Peyer's patch (tissue), 4 donors: Measurements from ENCODE around the gene DNAJC30. TPM values are rescaled to one million over a fixed set of nuclear protein-coding genes. Genes with fewer than 3 reads are reported as not detected.
"Not testable (repeated sequence)": the region's sequence is repeated elsewhere in the genome, so short reads cannot be mapped to it uniquely, and the experiment has no call there.

Source experiments
- DNase-seq, 3 donors: peaks; one replicate each; pipeline ENCODE4 v3.0.0-alpha.2; 2017 to 2019
- H3K27ac ChIP-seq, 4 donors: fragments of 200-600 bp; sonication (generic); one replicate each; pipeline ENCODE4 v1.5.1; 2016 to 2019
- H3K27me3 ChIP-seq, 2 donors: fragments of 200-600 bp; sonication (generic); one replicate each; pipeline ENCODE4 v1.5.1; 2019
- H3K36me3 ChIP-seq, 3 donors: fragments of 200-600 bp; sonication (generic); one replicate each; pipeline ENCODE4 v1.5.1; 2016 to 2019
- H3K4me1 ChIP-seq, 4 donors: fragments of 200-600 bp; sonication (generic); one replicate each; pipeline ENCODE4 v1.5.1; 2016 to 2019
- H3K4me3 ChIP-seq, 4 donors: fragments of 200-600 bp; sonication (generic); 1 replicate in 3 of 4; 2 replicates in 1 of 4; pipeline ENCODE4 v1.5.1; 2016 to 2019; ENCODE audit warnings: mild to moderate bottlenecking in 1 of 4
- H3K9me3 ChIP-seq, 4 donors: fragments of 200-600 bp; sonication (generic); one replicate each; pipeline ENCODE4 v1.5.1; 2016 to 2019; ENCODE audit warnings: mild to moderate bottlenecking in 1 of 4
- POLR2A ChIP-seq, 2 donors: fragments of 450-650 bp; IDR thresholded peaks; one replicate each; pipeline ENCODE4 v1.5.1; 2017; ENCODE audit warnings: antibody characterized with exemption in 2 of 2, mild to moderate bottlenecking in 2 of 2, moderate library complexity in 2 of 2
- total RNA-seq, 4 donors: library from RNA; depleted of rRNA; stranded (reverse); fragments of >200 nt; gene quantifications; one replicate each; pipeline ENCODE4 v1.1.0, GENCODE V29; 2016
- TF ChIP-seq, protein P1 (sequence below), 6 experiments: fragments of 450-650 bp in 4 of 6; fragments of 200-600 bp in 2 of 6; sonication (generic) in 1 of 6; IDR thresholded peaks; one replicate each; pipeline ENCODE4 v1.5.1; 2017 to 2019; ENCODE audit warnings: antibody characterized with exemption in 6 of 6, mild to moderate bottlenecking in 3 of 6, moderate library complexity in 1 of 6

Gene DNAJC30
- total RNA-seq, 4 donors from 2014 or later, result 1.7 to 8.1 (median 5.6) TPM

DNA sequence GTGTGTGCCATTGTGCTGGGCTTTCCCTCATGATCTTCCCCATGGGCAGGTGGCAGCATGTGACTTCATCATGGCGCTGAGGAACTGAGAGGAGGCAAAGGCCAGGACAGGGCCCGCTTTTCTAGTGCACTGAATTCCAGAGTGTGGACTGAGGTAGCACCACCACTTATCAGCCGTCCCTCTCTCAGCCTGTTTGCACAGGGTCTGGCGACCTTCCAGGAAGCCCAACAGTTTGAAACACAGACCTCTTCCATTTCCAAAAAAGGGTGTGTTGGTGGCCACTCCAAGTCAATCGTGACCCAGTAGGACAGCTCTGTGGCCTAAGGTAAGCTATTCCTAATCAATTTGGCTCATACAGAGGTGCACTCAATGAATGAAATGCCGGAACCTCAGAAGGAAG lies 4.4 kb downstream of the DNAJC30 start:
- DNase-seq, result no peak
- TF ChIP-seq, protein P1, sequence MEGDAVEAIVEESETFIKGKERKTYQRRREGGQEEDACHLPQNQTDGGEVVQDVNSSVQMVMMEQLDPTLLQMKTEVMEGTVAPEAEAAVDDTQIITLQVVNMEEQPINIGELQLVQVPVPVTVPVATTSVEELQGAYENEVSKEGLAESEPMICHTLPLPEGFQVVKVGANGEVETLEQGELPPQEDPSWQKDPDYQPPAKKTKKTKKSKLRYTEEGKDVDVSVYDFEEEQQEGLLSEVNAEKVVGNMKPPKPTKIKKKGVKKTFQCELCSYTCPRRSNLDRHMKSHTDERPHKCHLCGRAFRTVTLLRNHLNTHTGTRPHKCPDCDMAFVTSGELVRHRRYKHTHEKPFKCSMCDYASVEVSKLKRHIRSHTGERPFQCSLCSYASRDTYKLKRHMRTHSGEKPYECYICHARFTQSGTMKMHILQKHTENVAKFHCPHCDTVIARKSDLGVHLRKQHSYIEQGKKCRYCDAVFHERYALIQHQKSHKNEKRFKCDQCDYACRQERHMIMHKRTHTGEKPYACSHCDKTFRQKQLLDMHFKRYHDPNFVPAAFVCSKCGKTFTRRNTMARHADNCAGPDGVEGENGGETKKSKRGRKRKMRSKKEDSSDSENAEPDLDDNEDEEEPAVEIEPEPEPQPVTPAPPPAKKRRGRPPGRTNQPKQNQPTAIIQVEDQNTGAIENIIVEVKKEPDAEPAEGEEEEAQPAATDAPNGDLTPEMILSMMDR (IDR thresholded peaks at IDR 0.05), result no peak
- no peak for TF ChIP-seq POLR2A (IDR thresholded peaks at IDR 0.05)
- Histone ChIP-seq H3K36me3 (no peaks in the 10 kb centered on the region), H3K4me3 (no peak overlapping the region), H3K4me1 (peaks cover 6 to 26% (median 9%) of the 10 kb centered on the region in 4 donors), H3K9me3 (no peaks in the 10 kb centered on the region), H3K27me3 (no peaks in the 10 kb centered on the region), H3K27ac (no peak overlapping the region)

DNA sequence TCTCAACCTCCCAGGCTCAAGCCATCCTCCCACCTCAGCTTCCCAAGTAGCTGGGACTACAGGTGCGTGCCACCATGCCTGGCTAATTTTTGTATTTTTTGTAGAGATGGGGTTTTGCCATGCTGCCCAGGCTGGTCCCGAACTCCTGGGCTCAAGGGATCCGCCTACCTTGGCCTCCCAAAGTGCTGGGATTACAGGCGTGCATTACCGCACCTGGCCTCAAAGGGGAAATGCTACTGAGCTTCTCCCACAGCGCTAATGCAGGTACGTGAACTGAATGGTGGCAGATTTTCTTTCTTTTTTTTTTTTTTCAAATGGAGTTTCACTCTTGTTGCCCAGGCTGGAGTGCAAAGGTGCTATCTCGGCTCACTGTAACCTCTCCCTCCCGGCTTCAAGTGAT lies 7.2 kb downstream of the DNAJC30 start:
- not testable (repeated sequence) for DNase-seq

DNA sequence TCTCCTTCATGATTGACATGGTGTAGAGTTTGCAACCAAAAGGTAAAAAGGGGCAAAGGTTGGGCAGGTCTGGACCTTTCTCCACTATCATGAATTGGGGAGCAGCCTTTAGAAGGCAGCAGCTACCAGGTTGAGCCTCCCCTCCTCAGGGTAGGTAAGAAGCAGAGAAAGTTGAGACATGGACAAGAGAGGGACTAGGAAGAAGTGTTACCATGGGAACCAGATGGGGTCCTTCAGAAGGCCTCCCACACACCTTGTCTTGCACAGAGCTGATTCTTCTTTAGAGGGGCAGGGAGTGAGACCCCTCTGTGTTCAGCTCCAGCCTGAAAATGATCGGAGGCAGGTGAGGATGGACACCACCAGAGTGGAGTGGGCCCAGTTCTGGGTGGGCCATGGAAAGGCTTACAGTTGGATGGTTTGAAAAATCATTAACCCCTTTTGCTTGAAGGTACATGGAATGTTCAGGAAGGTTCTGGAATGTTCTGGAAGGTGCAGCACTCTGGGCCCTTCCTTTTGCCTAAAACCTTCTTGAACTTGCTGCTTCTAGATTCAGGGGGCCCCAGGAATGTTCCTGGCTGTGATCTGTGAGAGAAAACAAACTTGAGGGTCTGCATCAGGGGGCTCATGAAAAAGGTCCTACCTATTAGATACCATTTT lies 8.7 kb downstream of the DNAJC30 start:
- DNase-seq, result no peak
- H3K27ac ChIP-seq, result no peak overlapping the region
- H3K27me3 ChIP-seq, result no peaks in the 10 kb centered on the region
- no peak overlapping the region for H3K4me3 ChIP-seq
- H3K36me3 ChIP-seq, result no peaks in the 10 kb centered on the region
- H3K4me1 ChIP-seq, result no peaks in the 10 kb centered on the region
- TF ChIP-seq, protein P1 (IDR thresholded peaks at IDR 0.05), result no peak
- no peak for TF ChIP-seq POLR2A (IDR thresholded peaks at IDR 0.05)
- H3K9me3 ChIP-seq, result no peaks in the 10 kb centered on the region

More for the DNA sequence above, 7.2 kb downstream of the DNAJC30 start:
- TF ChIP-seq, protein P1 (IDR thresholded peaks at IDR 0.05), result peak in 3 of 6 experiments; percentile 20 to 32 (median 25)
- H3K4me1 ChIP-seq, result peaks cover 0 to 10% (median 0%) of the 10 kb centered on the region in 4 donors
- H3K27me3 ChIP-seq, H3K4me3 ChIP-seq, H3K9me3 ChIP-seq, H3K36me3 ChIP-seq, H3K27ac ChIP-seq: not testable (repeated sequence)

DNA sequence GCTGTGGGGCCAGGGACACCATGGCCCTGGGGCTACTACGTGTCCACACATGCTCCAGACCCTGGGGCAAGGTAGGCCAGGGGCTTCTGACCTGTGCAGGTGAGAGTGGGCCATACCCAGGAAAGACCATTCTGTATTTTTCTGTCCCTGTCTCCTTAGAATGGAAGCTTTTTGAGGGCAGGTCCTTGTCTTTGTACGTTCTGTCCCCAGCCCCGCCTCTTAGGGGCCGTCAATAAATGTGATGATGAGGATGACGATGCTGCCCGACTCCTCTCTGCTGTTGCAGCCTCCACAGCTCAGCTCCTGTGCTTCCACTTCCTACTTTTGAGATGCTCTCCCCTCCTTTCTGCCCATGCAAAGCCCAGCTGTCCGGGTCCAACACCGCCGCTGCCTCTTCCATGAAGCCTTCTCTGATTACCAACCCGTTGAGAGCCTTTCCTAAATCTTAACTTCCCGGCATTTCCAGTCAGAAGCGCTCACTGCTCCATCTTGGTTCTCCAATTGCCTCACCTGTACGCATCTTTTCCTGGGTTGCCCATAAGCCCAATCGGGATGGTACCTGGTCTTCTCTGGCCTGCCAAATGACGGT lies 11.3 kb downstream of the DNAJC30 start:
- Histone ChIP-seq H3K27ac (no peak overlapping the region), H3K27me3 (no peaks in the 10 kb centered on the region), H3K9me3 (no peaks in the 10 kb centered on the region), H3K4me3 (no peak overlapping the region), H3K4me1 (peaks cover 0 to 18% (median 5%) of the 10 kb centered on the region in 4 donors), H3K36me3 (no peaks in the 10 kb centered on the region)
- no peak for TF ChIP-seq POLR2A (IDR thresholded peaks at IDR 0.05)
- TF ChIP-seq, protein P1 (IDR thresholded peaks at IDR 0.05), result no peak
- no peak for DNase-seq

DNA sequence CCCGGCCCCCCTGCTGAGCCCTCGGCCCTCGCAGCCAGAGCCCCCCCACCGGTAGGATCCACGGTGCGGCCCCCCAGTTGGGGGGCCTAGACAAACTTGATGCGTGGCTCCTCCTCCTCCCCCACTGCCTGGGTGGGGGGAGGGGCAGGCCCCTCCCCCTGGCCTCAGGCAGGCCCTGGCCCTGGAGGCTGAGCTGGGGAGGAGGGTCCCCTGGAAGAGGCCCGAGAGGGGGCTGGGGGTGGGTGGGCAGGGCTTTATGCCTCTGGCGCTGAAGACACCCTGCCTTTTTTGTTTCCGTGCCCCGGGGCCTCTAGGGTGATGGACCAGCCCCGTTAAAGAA lies 12.0 kb downstream of the DNAJC30 start:
- Histone ChIP-seq H3K4me3 (no peak overlapping the region), H3K27me3 (no peaks in the 10 kb centered on the region), H3K27ac (no peak overlapping the region), H3K36me3 (no peaks in the 10 kb centered on the region), H3K9me3 (no peaks in the 10 kb centered on the region), H3K4me1 (peaks cover 0 to 19% (median 5%) of the 10 kb centered on the region in 4 donors)
- no peak for TF ChIP-seq POLR2A (IDR thresholded peaks at IDR 0.05)
- TF ChIP-seq, protein P1 (IDR thresholded peaks at IDR 0.05), result no peak
- DNase-seq, result no peak
